ENCODE results near the gene IP6K3.

GRCh38 chr6:33757113-33757512 lies 10.4 kb upstream of the IP6K3 start:
- TF ChIP-seq, protein P1, sequence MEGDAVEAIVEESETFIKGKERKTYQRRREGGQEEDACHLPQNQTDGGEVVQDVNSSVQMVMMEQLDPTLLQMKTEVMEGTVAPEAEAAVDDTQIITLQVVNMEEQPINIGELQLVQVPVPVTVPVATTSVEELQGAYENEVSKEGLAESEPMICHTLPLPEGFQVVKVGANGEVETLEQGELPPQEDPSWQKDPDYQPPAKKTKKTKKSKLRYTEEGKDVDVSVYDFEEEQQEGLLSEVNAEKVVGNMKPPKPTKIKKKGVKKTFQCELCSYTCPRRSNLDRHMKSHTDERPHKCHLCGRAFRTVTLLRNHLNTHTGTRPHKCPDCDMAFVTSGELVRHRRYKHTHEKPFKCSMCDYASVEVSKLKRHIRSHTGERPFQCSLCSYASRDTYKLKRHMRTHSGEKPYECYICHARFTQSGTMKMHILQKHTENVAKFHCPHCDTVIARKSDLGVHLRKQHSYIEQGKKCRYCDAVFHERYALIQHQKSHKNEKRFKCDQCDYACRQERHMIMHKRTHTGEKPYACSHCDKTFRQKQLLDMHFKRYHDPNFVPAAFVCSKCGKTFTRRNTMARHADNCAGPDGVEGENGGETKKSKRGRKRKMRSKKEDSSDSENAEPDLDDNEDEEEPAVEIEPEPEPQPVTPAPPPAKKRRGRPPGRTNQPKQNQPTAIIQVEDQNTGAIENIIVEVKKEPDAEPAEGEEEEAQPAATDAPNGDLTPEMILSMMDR (IDR thresholded peaks at IDR 0.05; ENCODE audit: low read depth, low read length, poor library complexity, severe bottlenecking), result no peak
- TF ChIP-seq EZH2phosphoT487 (IDR thresholded peaks at IDR 0.05; ENCODE audit: borderline replicate concordance, low read length), result no peak

Measured in DOHH2 (cell line).